ENCODE data around the gene TFPI.

DNA sequence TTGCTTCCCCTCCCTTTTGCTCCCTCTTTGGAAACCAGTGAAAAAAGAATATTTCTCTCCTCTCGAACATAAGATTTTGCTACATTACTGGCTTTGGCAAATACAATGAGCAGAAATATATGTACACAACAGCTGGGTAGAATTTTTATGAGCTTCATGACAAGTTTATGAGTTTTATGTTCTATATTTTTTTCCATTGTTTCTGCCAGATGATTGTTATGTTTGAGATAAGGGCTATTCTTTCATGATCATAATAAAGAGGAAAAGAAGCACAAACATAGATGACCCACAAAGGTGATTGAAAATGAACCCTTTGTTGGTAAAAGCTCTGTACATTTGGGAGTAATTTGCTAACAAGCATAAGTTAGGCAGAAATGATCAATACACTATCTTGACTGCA is 14.8 kb upstream of the TFPI start:
- TF ChIP-seq EZH2 (IDR thresholded peaks at IDR 0.05) (no peak), SIN3A (IDR thresholded peaks at IDR 0.05; ENCODE audit: low read depth) (no peak), ELF1 (IDR thresholded peaks at IDR 0.05; ENCODE audit: borderline replicate concordance, low read depth) (no peak), EZH2phosphoT487 (IDR thresholded peaks at IDR 0.05; ENCODE audit: borderline replicate concordance) (no peak), FOSL1 (IDR thresholded peaks at IDR 0.05; ENCODE audit: low read depth) (no peak), POLR2A (IDR thresholded peaks at IDR 0.05; ENCODE audit: borderline replicate concordance, extremely low read depth, insufficient read depth, insufficient read length) (no peak)
- TF ChIP-seq, protein P1, sequence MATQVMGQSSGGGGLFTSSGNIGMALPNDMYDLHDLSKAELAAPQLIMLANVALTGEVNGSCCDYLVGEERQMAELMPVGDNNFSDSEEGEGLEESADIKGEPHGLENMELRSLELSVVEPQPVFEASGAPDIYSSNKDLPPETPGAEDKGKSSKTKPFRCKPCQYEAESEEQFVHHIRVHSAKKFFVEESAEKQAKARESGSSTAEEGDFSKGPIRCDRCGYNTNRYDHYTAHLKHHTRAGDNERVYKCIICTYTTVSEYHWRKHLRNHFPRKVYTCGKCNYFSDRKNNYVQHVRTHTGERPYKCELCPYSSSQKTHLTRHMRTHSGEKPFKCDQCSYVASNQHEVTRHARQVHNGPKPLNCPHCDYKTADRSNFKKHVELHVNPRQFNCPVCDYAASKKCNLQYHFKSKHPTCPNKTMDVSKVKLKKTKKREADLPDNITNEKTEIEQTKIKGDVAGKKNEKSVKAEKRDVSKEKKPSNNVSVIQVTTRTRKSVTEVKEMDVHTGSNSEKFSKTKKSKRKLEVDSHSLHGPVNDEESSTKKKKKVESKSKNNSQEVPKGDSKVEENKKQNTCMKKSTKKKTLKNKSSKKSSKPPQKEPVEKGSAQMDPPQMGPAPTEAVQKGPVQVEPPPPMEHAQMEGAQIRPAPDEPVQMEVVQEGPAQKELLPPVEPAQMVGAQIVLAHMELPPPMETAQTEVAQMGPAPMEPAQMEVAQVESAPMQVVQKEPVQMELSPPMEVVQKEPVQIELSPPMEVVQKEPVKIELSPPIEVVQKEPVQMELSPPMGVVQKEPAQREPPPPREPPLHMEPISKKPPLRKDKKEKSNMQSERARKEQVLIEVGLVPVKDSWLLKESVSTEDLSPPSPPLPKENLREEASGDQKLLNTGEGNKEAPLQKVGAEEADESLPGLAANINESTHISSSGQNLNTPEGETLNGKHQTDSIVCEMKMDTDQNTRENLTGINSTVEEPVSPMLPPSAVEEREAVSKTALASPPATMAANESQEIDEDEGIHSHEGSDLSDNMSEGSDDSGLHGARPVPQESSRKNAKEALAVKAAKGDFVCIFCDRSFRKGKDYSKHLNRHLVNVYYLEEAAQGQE (IDR thresholded peaks at IDR 0.05; ENCODE audit: low read depth): no peak
- TF ChIP-seq, protein P2, sequence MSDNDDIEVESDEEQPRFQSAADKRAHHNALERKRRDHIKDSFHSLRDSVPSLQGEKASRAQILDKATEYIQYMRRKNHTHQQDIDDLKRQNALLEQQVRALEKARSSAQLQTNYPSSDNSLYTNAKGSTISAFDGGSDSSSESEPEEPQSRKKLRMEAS (IDR thresholded peaks at IDR 0.05): no peak
- TF ChIP-seq, protein P3, sequence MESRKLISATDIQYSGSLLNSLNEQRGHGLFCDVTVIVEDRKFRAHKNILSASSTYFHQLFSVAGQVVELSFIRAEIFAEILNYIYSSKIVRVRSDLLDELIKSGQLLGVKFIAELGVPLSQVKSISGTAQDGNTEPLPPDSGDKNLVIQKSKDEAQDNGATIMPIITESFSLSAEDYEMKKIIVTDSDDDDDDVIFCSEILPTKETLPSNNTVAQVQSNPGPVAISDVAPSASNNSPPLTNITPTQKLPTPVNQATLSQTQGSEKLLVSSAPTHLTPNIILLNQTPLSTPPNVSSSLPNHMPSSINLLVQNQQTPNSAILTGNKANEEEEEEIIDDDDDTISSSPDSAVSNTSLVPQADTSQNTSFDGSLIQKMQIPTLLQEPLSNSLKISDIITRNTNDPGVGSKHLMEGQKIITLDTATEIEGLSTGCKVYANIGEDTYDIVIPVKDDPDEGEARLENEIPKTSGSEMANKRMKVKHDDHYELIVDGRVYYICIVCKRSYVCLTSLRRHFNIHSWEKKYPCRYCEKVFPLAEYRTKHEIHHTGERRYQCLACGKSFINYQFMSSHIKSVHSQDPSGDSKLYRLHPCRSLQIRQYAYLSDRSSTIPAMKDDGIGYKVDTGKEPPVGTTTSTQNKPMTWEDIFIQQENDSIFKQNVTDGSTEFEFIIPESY (IDR thresholded peaks at IDR 0.05; ENCODE audit: extremely low read depth, insufficient replicate concordance, low read length): no peak
- TF ChIP-seq, protein P4, sequence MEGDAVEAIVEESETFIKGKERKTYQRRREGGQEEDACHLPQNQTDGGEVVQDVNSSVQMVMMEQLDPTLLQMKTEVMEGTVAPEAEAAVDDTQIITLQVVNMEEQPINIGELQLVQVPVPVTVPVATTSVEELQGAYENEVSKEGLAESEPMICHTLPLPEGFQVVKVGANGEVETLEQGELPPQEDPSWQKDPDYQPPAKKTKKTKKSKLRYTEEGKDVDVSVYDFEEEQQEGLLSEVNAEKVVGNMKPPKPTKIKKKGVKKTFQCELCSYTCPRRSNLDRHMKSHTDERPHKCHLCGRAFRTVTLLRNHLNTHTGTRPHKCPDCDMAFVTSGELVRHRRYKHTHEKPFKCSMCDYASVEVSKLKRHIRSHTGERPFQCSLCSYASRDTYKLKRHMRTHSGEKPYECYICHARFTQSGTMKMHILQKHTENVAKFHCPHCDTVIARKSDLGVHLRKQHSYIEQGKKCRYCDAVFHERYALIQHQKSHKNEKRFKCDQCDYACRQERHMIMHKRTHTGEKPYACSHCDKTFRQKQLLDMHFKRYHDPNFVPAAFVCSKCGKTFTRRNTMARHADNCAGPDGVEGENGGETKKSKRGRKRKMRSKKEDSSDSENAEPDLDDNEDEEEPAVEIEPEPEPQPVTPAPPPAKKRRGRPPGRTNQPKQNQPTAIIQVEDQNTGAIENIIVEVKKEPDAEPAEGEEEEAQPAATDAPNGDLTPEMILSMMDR (IDR thresholded peaks at IDR 0.05 in 2 of 3, conservative IDR thresholded peaks at IDR 0.05 in 1 of 3; ENCODE audit: borderline replicate concordance in 1 of 3, insufficient read depth in 1 of 3, low read depth in 2 of 3, low read length in 2 of 3): no peak

Measured in HCT116 (cell line).